Stimulated activated naive B cell treated with anti-CD40 and anti-IgM and Interleukin-4, amounts not matched to agents 10 μg/mL and 1 μg/mL and 100 μg/mL, for 72 hours (primary cell): Measurements from ENCODE around the gene FREM1.

ENCODE experiments used
- ATAC-seq, 2 donors: fragments of 150-1000 bp; cut with Tn5 transposase; replicated peaks; 2 replicates each; pipeline ENCODE4 v1.10.0; 2021; ENCODE audit warnings: moderate library complexity in 1 of 2
- DNase-seq: peaks from one replicate; pipeline ENCODE4 v3.0.0; 2021
- H3K27ac Mint-ChIP-seq: one replicate; pipeline ENCODE4 v1.8.0; 2022; ENCODE audit warnings: mild to moderate bottlenecking, mixed read lengths
- H3K27me3 Mint-ChIP-seq, 2 donors: one replicate each; pipeline ENCODE4 v1.8.0; 2022; ENCODE audit warnings: mixed read lengths in 2 of 2
- H3K36me3 Mint-ChIP-seq, 2 donors: one replicate each; pipeline ENCODE4 v1.8.0; 2022; ENCODE audit warnings: mixed read lengths in 2 of 2, mild to moderate bottlenecking in 1 of 2
- H3K4me1 Mint-ChIP-seq, 2 donors: one replicate each; pipeline ENCODE4 v1.8.0; 2022; ENCODE audit warnings: mixed read lengths in 2 of 2, mild to moderate bottlenecking in 1 of 2
- H3K4me3 Mint-ChIP-seq, 2 donors: one replicate each; pipeline ENCODE4 v1.8.0; 2022; ENCODE audit warnings: mild to moderate bottlenecking in 2 of 2, mixed read lengths in 2 of 2, moderate library complexity in 1 of 2
- H3K9me3 Mint-ChIP-seq, 2 donors: one replicate each; pipeline ENCODE4 v1.8.0; 2022; ENCODE audit warnings: mixed read lengths in 2 of 2, mild to moderate bottlenecking in 1 of 2

FREM1 gene

GRCh38 chr9:14766299-14766698, 143.9 kb downstream of the FREM1 start:
- Mint-ChIP-seq H3K36me3 (no peaks in the 10 kb centered on the region), H3K4me3 (no peak overlapping the region), H3K4me1 (peaks cover 0 to 6% of the 10 kb centered on the region in 2 donors), H3K27me3 (peaks cover 11 to 18% of the 10 kb centered on the region in 2 donors), H3K27ac (no peak overlapping the region), H3K9me3 (peaks cover 0 to 3% of the 10 kb centered on the region in 2 donors)
- ATAC-seq, result no peak
- no peak for DNase-seq

- no peaks in the 10 kb centered on the region for H3K4me1 Mint-ChIP-seq
These were observed 148.6 kb downstream of the FREM1 start for GRCh38 chr9:14761584-14761983.

GRCh38 chr9:14760060-14760459, 150.2 kb downstream of the FREM1 start:
- ATAC-seq (no peak), DNase-seq (no peak)
- H3K27me3 Mint-ChIP-seq, result peaks cover 11 to 17% of the 10 kb centered on the region in 2 donors
- H3K4me1 Mint-ChIP-seq, result no peaks in the 10 kb centered on the region
- H3K36me3 Mint-ChIP-seq, result no peaks in the 10 kb centered on the region
- peaks cover 0 to 3% of the 10 kb centered on the region in 2 donors for H3K9me3 Mint-ChIP-seq
- no peak overlapping the region for H3K4me3 Mint-ChIP-seq
- no peak overlapping the region for H3K27ac Mint-ChIP-seq

More at GRCh38 chr9:14761584-14761983, 148.6 kb downstream of the FREM1 start:
- no peak for DNase-seq
- Mint-ChIP-seq H3K9me3 (peaks cover 0 to 3% of the 10 kb centered on the region in 2 donors), H3K27me3 (peaks cover 11 to 17% of the 10 kb centered on the region in 2 donors), H3K4me3 (no peak overlapping the region), H3K27ac (no peak overlapping the region), H3K36me3 (no peaks in the 10 kb centered on the region)
- ATAC-seq, result no peak

- Mint-ChIP-seq H3K27me3 (peaks cover 12 to 26% of the 10 kb centered on the region in 2 donors), H3K4me1 (peaks cover 0 to 2% of the 10 kb centered on the region in 2 donors), H3K36me3 (no peaks in the 10 kb centered on the region), H3K27ac (no peak overlapping the region), H3K9me3 (no peaks in the 10 kb centered on the region), H3K4me3 (no peak overlapping the region)
- ATAC-seq, result no peak
- no peak for DNase-seq
These were observed 153.9 kb downstream of the FREM1 start for GRCh38 chr9:14756291-14756690.

GRCh38 chr9:14752871-14753270, 157.4 kb downstream of the FREM1 start:
- no peak for DNase-seq
- Mint-ChIP-seq H3K27ac (no peak overlapping the region), H3K36me3 (no peaks in the 10 kb centered on the region), H3K4me3 (no peak overlapping the region), H3K27me3 (peaks cover 18 to 53% of the 10 kb centered on the region in 2 donors), H3K4me1 (peaks cover 0 to 2% of the 10 kb centered on the region in 2 donors), H3K9me3 (no peaks in the 10 kb centered on the region)
- no peak for ATAC-seq

- H3K27ac Mint-ChIP-seq, result no peak overlapping the region
- no peaks in the 10 kb centered on the region for H3K9me3 Mint-ChIP-seq
- no peak for DNase-seq
- peaks cover 23 to 52% of the 10 kb centered on the region in 2 donors for H3K27me3 Mint-ChIP-seq
- peaks cover 0 to 2% of the 10 kb centered on the region in 2 donors for H3K4me1 Mint-ChIP-seq
- no peak overlapping the region for H3K4me3 Mint-ChIP-seq
- no peak for ATAC-seq
- H3K36me3 Mint-ChIP-seq, result no peaks in the 10 kb centered on the region
These were observed 158.0 kb downstream of the FREM1 start for GRCh38 chr9:14752271-14752670.

GRCh38 chr9:14750821-14751220, 159.4 kb downstream of the FREM1 start:
- Mint-ChIP-seq H3K27me3 (peaks cover 22 to 49% of the 10 kb centered on the region in 2 donors), H3K4me1 (peaks cover 0 to 2% of the 10 kb centered on the region in 2 donors)
- ATAC-seq, result no peak

GRCh38 chr9:14749741-14750211, 160.5 kb downstream of the FREM1 start:
- peaks cover 0 to 2% of the 10 kb centered on the region in 2 donors for H3K4me1 Mint-ChIP-seq
- no peaks in the 10 kb centered on the region for H3K36me3 Mint-ChIP-seq
- DNase-seq (no peak), ATAC-seq (no peak)
- no peak overlapping the region for H3K4me3 Mint-ChIP-seq
- H3K27ac Mint-ChIP-seq, result no peak overlapping the region
- H3K27me3 Mint-ChIP-seq, result peaks cover 26 to 50% of the 10 kb centered on the region in 2 donors
- peaks cover 2% of the 10 kb centered on the region in 2 donors for H3K9me3 Mint-ChIP-seq

More at GRCh38 chr9:14750821-14751220, 159.4 kb downstream of the FREM1 start:
- no peak overlapping the region for H3K27ac Mint-ChIP-seq
- no peak overlapping the region for H3K4me3 Mint-ChIP-seq
- no peak for DNase-seq
- H3K36me3 Mint-ChIP-seq, result no peaks in the 10 kb centered on the region
- no peaks in the 10 kb centered on the region for H3K9me3 Mint-ChIP-seq

- ATAC-seq (no peak), DNase-seq (no peak)
- Mint-ChIP-seq H3K36me3 (no peaks in the 10 kb centered on the region), H3K4me3 (no peak overlapping the region), H3K9me3 (peaks cover 3% of the 10 kb centered on the region in 2 donors), H3K4me1 (peaks cover 0 to 2% of the 10 kb centered on the region in 2 donors), H3K27ac (no peak overlapping the region), H3K27me3 (peaks cover 24 to 48% of the 10 kb centered on the region in 2 donors)
These were observed 161.9 kb downstream of the FREM1 start for GRCh38 chr9:14748373-14748772.

GRCh38 chr9:14747111-14747510, 163.1 kb downstream of the FREM1 start:
- no peak for ATAC-seq
- Mint-ChIP-seq H3K27me3 (peaks cover 20 to 44% of the 10 kb centered on the region in 2 donors), H3K27ac (no peak overlapping the region), H3K4me3 (no peak overlapping the region), H3K4me1 (no peaks in the 10 kb centered on the region), H3K36me3 (no peaks in the 10 kb centered on the region), H3K9me3 (peaks cover 3% of the 10 kb centered on the region in 2 donors)
- no peak for DNase-seq

- no peaks in the 10 kb centered on the region for H3K36me3 Mint-ChIP-seq
- no peaks in the 10 kb centered on the region for H3K4me1 Mint-ChIP-seq
- peaks cover 3% of the 10 kb centered on the region in 2 donors for H3K9me3 Mint-ChIP-seq
- no peak overlapping the region for H3K4me3 Mint-ChIP-seq
- peaks cover 20 to 42% of the 10 kb centered on the region in 2 donors for H3K27me3 Mint-ChIP-seq
- DNase-seq (no peak), ATAC-seq (no peak)
- H3K27ac Mint-ChIP-seq, result no peak overlapping the region
These were observed 163.6 kb downstream of the FREM1 start for GRCh38 chr9:14746626-14747025.

- ATAC-seq (no peak), DNase-seq (no peak)
- Mint-ChIP-seq H3K9me3 (peaks cover 3% of the 10 kb centered on the region in 2 donors), H3K27me3 (peaks cover 29 to 30% of the 10 kb centered on the region in 2 donors), H3K36me3 (no peaks in the 10 kb centered on the region), H3K4me1 (peaks cover 0 to 1% of the 10 kb centered on the region in 2 donors), H3K4me3 (no peak overlapping the region), H3K27ac (no peak overlapping the region)
These were observed 165.5 kb downstream of the FREM1 start for GRCh38 chr9:14744768-14745167.

GRCh38 chr9:14741369-14741768, 168.9 kb downstream of the FREM1 start:
- no peak overlapping the region for H3K4me3 Mint-ChIP-seq
- H3K36me3 Mint-ChIP-seq, result no peaks in the 10 kb centered on the region
- H3K27me3 Mint-ChIP-seq, result peaks cover 27% of the 10 kb centered on the region in 2 donors
- no peak overlapping the region for H3K27ac Mint-ChIP-seq
- H3K9me3 Mint-ChIP-seq, result peaks cover 3% of the 10 kb centered on the region in 2 donors
- DNase-seq, result no peak
- ATAC-seq, result no peak
- H3K4me1 Mint-ChIP-seq, result peaks cover 0 to 1% of the 10 kb centered on the region in 2 donors

- DNase-seq (no peak), ATAC-seq (no peak)
- no peaks in the 10 kb centered on the region for H3K9me3 Mint-ChIP-seq
- no peak overlapping the region for H3K27ac Mint-ChIP-seq
- H3K27me3 Mint-ChIP-seq, result peaks cover 14 to 36% of the 10 kb centered on the region in 2 donors
- no peaks in the 10 kb centered on the region for H3K36me3 Mint-ChIP-seq
- no peak overlapping the region for H3K4me3 Mint-ChIP-seq
- no peaks in the 10 kb centered on the region for H3K4me1 Mint-ChIP-seq
These were observed 177.1 kb downstream of the FREM1 start for GRCh38 chr9:14733133-14733532.

- no peak for ATAC-seq
- Mint-ChIP-seq H3K27me3 (peaks cover 5 to 25% of the 10 kb centered on the region in 2 donors), H3K9me3 (no peaks in the 10 kb centered on the region), H3K36me3 (no peaks in the 10 kb centered on the region), H3K27ac (no peak overlapping the region), H3K4me3 (no peak overlapping the region), H3K4me1 (no peaks in the 10 kb centered on the region)
- no peak for DNase-seq
These were observed 178.8 kb downstream of the FREM1 start for GRCh38 chr9:14731294-14731981.
